ENCODE data around the gene MRPL28.

The MRPL28 gene

GRCh38 chr16:376817-377418, 6.6 kb upstream of the MRPL28 start:
- Histone ChIP-seq H4K20me1 (ENCODE audit: control insufficient read depth, insufficient read depth, low read depth, low read length) (peaks cover 5% of the 10 kb centered on the region; the same call in 1 of the 2 replicates), H3K27me3 (ENCODE audit: control insufficient read depth, low read length) (no peaks in the 10 kb centered on the region), H3K79me2 (ENCODE audit: control insufficient read depth, low read length) (peaks cover 31% of the 10 kb centered on the region), H3K9me3 (ENCODE audit: control insufficient read depth, insufficient read depth, low read length) (no peaks in the 10 kb centered on the region), H3K4me2 (ENCODE audit: low read length) (no peak overlapping the region), H3K4me1 (ENCODE audit: control insufficient read depth, low read length) (peaks cover 8% of the 10 kb centered on the region), H3K36me3 (ENCODE audit: control insufficient read depth, low read length) (peaks cover 32% of the 10 kb centered on the region), H3K27ac (ENCODE audit: low read depth, low read length) (no peak overlapping the region), H3K9me2 (replicated peaks; ENCODE audit: control insufficient read depth, low read length) (no peaks in the 10 kb centered on the region), H3F3A (ENCODE audit: control insufficient read depth, insufficient read depth) (no peaks in the 10 kb centered on the region), H3K4me3 (ENCODE audit: low read length) (no peak overlapping the region)
- TF ChIP-seq EZH2phosphoT487 (IDR thresholded peaks at IDR 0.05; ENCODE audit: borderline replicate concordance, low read length) = no peak
- TF ChIP-seq, protein P1, sequence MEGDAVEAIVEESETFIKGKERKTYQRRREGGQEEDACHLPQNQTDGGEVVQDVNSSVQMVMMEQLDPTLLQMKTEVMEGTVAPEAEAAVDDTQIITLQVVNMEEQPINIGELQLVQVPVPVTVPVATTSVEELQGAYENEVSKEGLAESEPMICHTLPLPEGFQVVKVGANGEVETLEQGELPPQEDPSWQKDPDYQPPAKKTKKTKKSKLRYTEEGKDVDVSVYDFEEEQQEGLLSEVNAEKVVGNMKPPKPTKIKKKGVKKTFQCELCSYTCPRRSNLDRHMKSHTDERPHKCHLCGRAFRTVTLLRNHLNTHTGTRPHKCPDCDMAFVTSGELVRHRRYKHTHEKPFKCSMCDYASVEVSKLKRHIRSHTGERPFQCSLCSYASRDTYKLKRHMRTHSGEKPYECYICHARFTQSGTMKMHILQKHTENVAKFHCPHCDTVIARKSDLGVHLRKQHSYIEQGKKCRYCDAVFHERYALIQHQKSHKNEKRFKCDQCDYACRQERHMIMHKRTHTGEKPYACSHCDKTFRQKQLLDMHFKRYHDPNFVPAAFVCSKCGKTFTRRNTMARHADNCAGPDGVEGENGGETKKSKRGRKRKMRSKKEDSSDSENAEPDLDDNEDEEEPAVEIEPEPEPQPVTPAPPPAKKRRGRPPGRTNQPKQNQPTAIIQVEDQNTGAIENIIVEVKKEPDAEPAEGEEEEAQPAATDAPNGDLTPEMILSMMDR (IDR thresholded peaks at IDR 0.05; ENCODE audit: low read depth, low read length, poor library complexity, severe bottlenecking) = no peak

DNA sequence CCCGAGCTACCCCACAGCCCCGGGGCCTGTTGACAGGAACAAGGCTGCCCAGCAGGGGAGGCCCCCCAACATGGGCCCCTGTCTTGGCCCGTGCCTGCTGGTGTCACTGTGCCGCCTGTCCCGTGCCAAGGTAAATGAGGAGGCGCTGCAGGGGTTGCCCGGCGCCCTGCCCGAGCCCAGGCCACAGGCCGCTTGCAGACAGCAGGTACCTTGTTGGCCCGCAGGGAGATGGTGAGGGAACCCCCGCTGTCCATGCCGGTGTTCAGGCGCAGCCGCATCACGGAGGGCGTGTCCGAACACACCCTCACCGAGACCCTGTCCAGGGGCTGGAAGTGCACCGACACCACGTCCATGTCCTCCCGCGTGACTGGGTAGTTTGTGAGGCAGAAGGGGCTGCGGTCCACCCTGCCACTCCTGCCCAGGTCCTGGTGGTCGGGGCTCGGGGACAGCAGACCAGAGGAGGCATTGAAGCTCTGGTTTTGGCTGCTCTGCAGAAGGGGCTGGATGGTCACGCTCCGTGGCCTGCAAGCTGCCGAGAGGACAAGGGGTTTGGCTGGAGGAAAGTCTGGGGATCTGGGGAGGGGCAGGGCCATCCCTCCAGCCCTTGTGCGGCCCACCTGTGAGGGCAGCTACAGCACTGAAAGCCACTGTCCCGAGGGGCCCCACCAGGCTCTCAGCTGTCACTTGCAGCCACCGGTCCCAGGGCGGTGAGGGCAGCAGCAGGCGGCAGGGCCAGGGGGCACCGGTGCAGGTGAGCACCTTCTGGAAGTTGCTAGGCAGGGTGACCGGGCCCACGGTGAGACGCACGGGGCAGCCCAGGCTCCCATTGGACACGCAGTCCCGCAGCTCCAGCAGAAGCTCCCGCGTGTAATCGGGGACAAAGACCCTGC, 5.8 kb upstream of the MRPL28 start:
- no peak overlapping the region for H3K4me3 ChIP-seq (ENCODE audit: low read length)
- no peaks in the 10 kb centered on the region for H3K27me3 ChIP-seq (ENCODE audit: control insufficient read depth, low read length)
- peaks cover 39% of the 10 kb centered on the region for H3K36me3 ChIP-seq (ENCODE audit: control insufficient read depth, low read length)

DNA sequence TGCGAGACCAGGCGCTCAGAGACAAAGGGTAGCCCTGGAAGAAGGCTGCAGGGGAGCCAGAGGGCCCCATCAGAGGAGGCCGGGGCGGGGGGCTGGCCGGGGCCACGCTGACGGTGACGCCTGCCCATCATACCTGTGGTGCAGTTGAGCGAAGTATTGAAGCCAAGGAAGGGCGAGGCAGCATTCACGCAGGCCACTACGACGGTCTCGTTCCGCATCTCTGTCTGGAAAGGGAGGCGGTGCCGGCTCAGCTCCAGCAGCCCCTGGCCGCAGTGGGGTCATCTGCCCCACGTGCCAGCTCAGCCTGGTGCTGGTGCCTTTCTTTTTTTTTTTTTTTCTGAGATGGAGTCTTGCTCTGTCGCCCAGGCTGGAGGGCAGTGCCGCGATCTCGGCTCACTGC, 4.9 kb upstream of the MRPL28 start:
- H3F3A ChIP-seq (ENCODE audit: control insufficient read depth, insufficient read depth) = no peaks in the 10 kb centered on the region
- peaks cover 39% of the 10 kb centered on the region for H3K36me3 ChIP-seq (ENCODE audit: control insufficient read depth, low read length)
- no peaks in the 10 kb centered on the region for H3K9me3 ChIP-seq (ENCODE audit: control insufficient read depth, insufficient read depth, low read length)
- H3K27ac ChIP-seq (ENCODE audit: low read depth, low read length) = no peak overlapping the region
- H4K20me1 ChIP-seq (ENCODE audit: control insufficient read depth, insufficient read depth, low read depth, low read length) = no peaks in the 10 kb centered on the region
- H3K27me3 ChIP-seq (ENCODE audit: control insufficient read depth, low read length) = no peaks in the 10 kb centered on the region
- TF ChIP-seq, protein P1 (IDR thresholded peaks at IDR 0.05; ENCODE audit: low read depth, low read length, poor library complexity, severe bottlenecking) = no peak
- TF ChIP-seq EZH2phosphoT487 (IDR thresholded peaks at IDR 0.05; ENCODE audit: borderline replicate concordance, low read length) = no peak
- H3K4me1 ChIP-seq (ENCODE audit: control insufficient read depth, low read length) = peaks cover 11% of the 10 kb centered on the region
- no peak overlapping the region for H3K4me2 ChIP-seq (ENCODE audit: low read length)
- H3K4me3 ChIP-seq (ENCODE audit: low read length) = no peak overlapping the region
- H3K9me2 ChIP-seq (replicated peaks; ENCODE audit: control insufficient read depth, low read length) = no peaks in the 10 kb centered on the region
- H3K79me2 ChIP-seq (ENCODE audit: control insufficient read depth, low read length) = peaks cover 18% of the 10 kb centered on the region

More for the DNA sequence above, 5.8 kb upstream of the MRPL28 start:
- H3K9me2 ChIP-seq (replicated peaks; ENCODE audit: control insufficient read depth, low read length) = no peaks in the 10 kb centered on the region
- H3K4me1 ChIP-seq (ENCODE audit: control insufficient read depth, low read length) = peaks cover 12% of the 10 kb centered on the region
- H3K4me2 ChIP-seq (ENCODE audit: low read length) = no peak overlapping the region
- TF ChIP-seq EZH2phosphoT487 (IDR thresholded peaks at IDR 0.05; ENCODE audit: borderline replicate concordance, low read length) = no peak
- TF ChIP-seq, protein P1 (IDR thresholded peaks at IDR 0.05; ENCODE audit: low read depth, low read length, poor library complexity, severe bottlenecking) = no peak
- peaks cover 5% of the 10 kb centered on the region; the same call in 1 of the 2 replicates for H4K20me1 ChIP-seq (ENCODE audit: control insufficient read depth, insufficient read depth, low read depth, low read length)
- no peaks in the 10 kb centered on the region for H3K9me3 ChIP-seq (ENCODE audit: control insufficient read depth, insufficient read depth, low read length)
- H3K79me2 ChIP-seq (ENCODE audit: control insufficient read depth, low read length) = peaks cover 28% of the 10 kb centered on the region
- H3F3A ChIP-seq (ENCODE audit: control insufficient read depth, insufficient read depth) = no peaks in the 10 kb centered on the region
- no peak overlapping the region for H3K27ac ChIP-seq (ENCODE audit: low read depth, low read length)

Data from DOHH2 (cell line).